HG02938 (cell line): ENCODE data around the gene WWOX.

ENCODE experiments used
- ATAC-seq: cut with Tn5 transposase; IDR thresholded peaks from one replicate; pipeline ENCODE4 v1.9.1; 2021; ENCODE audit warnings: mild to moderate bottlenecking, moderate library complexity; ENCODE audit not compliant: unreplicated experiment

WWOX gene

GRCh38 chr16:78697426-78697825 lies 598.0 kb downstream of the WWOX start:
- ATAC-seq: no peak

GRCh38 chr16:78703936-78704335 lies 604.5 kb downstream of the WWOX start:
- ATAC-seq: no peak

GRCh38 chr16:78704416-78704815 lies 605.0 kb downstream of the WWOX start:
- no peak for ATAC-seq

- ATAC-seq: no peak
Measured at GRCh38 chr16:78705694-78706093, 606.2 kb downstream of the WWOX start.

- no peak for ATAC-seq
Measured at GRCh38 chr16:78706637-78707036, 607.2 kb downstream of the WWOX start.

GRCh38 chr16:78709137-78709884 lies 609.9 kb downstream of the WWOX start:
- no peak for ATAC-seq

- no peak for ATAC-seq
Measured at GRCh38 chr16:78715106-78715505, 615.7 kb downstream of the WWOX start.

GRCh38 chr16:78715673-78716072 lies 616.2 kb downstream of the WWOX start:
- no peak for ATAC-seq

- no peak for ATAC-seq
Measured at GRCh38 chr16:78718141-78718540, 618.7 kb downstream of the WWOX start.

- ATAC-seq: no peak
Measured at GRCh38 chr16:78720416-78720815, 621.0 kb downstream of the WWOX start.

GRCh38 chr16:78727536-78727935 lies 628.1 kb downstream of the WWOX start:
- ATAC-seq: no peak

GRCh38 chr16:78729687-78730086 lies 630.2 kb downstream of the WWOX start:
- ATAC-seq: peak; percentile 67

GRCh38 chr16:78731785-78732184 lies 632.3 kb downstream of the WWOX start:
- ATAC-seq: no peak

- ATAC-seq: no peak
Measured at GRCh38 chr16:78732696-78733095, 633.2 kb downstream of the WWOX start.

- ATAC-seq: no peak
Measured at GRCh38 chr16:78735337-78735736, 635.9 kb downstream of the WWOX start.

GRCh38 chr16:78737630-78738029 lies 638.2 kb downstream of the WWOX start:
- ATAC-seq: no peak

- no peak for ATAC-seq
Measured at GRCh38 chr16:78738557-78738956, 639.1 kb downstream of the WWOX start.

GRCh38 chr16:78740269-78740668 lies 640.8 kb downstream of the WWOX start:
- no peak for ATAC-seq

- ATAC-seq: peak; percentile 96
Measured at GRCh38 chr16:78742501-78743283, 643.2 kb downstream of the WWOX start.

- no peak for ATAC-seq
Measured at GRCh38 chr16:78743556-78743955, 644.1 kb downstream of the WWOX start.

GRCh38 chr16:78744099-78744498 lies 644.6 kb downstream of the WWOX start:
- ATAC-seq: no peak

- ATAC-seq: no peak
Measured at GRCh38 chr16:78744796-78745107, 645.3 kb downstream of the WWOX start.
